Measurements from ENCODE around the gene FYB1.

DNA sequence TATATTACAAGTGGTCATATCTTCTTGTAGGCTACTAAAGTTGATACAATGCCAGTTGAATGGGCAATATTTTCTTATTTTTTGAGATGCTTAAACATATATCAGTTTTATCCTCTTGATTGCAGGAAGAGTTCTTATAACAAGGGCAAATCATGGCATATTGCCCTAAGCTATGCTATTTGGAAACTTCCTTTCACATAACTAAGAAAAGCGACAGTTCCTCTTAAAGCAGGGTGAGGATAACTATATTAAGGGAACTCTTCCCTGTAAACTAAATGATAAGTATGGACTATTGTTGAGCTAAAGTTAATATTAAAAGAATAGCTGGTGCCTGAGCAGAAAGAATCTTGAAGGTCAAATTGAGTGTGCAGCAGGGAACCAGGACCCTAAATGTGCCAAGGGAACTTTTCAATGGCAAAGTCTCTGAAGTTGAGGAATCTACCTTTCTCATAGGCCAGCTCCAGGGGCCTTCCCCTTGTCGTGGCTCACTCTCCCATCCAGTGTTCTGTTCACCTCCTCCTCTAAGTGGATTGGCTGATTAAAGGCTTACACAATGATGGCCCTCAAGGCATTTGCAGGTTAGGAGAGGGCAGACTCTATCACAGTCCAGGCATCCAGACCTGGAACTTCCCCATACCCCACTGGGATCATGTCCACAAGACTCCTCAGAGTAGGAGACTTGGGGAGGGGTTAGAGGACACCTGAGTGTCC, 26.8 kb downstream of the FYB1 start:
- TF ChIP-seq FOSL1 (IDR thresholded peaks at IDR 0.05; ENCODE audit: low read depth): no peak
- TF ChIP-seq, protein P1, sequence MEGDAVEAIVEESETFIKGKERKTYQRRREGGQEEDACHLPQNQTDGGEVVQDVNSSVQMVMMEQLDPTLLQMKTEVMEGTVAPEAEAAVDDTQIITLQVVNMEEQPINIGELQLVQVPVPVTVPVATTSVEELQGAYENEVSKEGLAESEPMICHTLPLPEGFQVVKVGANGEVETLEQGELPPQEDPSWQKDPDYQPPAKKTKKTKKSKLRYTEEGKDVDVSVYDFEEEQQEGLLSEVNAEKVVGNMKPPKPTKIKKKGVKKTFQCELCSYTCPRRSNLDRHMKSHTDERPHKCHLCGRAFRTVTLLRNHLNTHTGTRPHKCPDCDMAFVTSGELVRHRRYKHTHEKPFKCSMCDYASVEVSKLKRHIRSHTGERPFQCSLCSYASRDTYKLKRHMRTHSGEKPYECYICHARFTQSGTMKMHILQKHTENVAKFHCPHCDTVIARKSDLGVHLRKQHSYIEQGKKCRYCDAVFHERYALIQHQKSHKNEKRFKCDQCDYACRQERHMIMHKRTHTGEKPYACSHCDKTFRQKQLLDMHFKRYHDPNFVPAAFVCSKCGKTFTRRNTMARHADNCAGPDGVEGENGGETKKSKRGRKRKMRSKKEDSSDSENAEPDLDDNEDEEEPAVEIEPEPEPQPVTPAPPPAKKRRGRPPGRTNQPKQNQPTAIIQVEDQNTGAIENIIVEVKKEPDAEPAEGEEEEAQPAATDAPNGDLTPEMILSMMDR (IDR thresholded peaks at IDR 0.05 in 2 of 3, conservative IDR thresholded peaks at IDR 0.05 in 1 of 3; ENCODE audit: borderline replicate concordance in 1 of 3, insufficient read depth in 1 of 3, low read depth in 2 of 3, low read length in 2 of 3): no peak
- no peak for TF ChIP-seq EZH2 (IDR thresholded peaks at IDR 0.05)
- TF ChIP-seq RAD21 (IDR thresholded peaks at IDR 0.05; ENCODE audit: low read depth): no peak
- no peak for TF ChIP-seq SRF (IDR thresholded peaks at IDR 0.05; ENCODE audit: low read depth)
- no peak for TF ChIP-seq POLR2A (IDR thresholded peaks at IDR 0.05; ENCODE audit: borderline replicate concordance, extremely low read depth, insufficient read depth, insufficient read length)
- no peak for TF ChIP-seq EZH2phosphoT487 (IDR thresholded peaks at IDR 0.05; ENCODE audit: borderline replicate concordance)
- TF ChIP-seq REST (IDR thresholded peaks at IDR 0.05; ENCODE audit: low read depth): no peak
- TF ChIP-seq, protein P2, sequence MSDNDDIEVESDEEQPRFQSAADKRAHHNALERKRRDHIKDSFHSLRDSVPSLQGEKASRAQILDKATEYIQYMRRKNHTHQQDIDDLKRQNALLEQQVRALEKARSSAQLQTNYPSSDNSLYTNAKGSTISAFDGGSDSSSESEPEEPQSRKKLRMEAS (IDR thresholded peaks at IDR 0.05): no peak
- TF ChIP-seq ATF3 (IDR thresholded peaks at IDR 0.05): no peak

Measured in HCT116 (cell line).